OCI-LY7 (cell line): ENCODE results near the gene SLC9C1. TPM values are rescaled to one million over a fixed set of nuclear protein-coding genes. Genes with fewer than 3 reads are reported as not detected.

Source experiments
- BruUV-seq: library from RNA; stranded (reverse); fragments of 400-500 nt; replicated peaks from 2 replicates; lab custom pipeline; 2021; lab: Mats Ljungman, UMichigan
- CTCF ChIA-PET: fragments of 300-600 bp; sonication (Branson Sonifier 250); formaldehyde crosslinking; loops from one replicate; lab custom pipeline; 2022; ENCODE audit warnings: antibody characterized with exemption; ENCODE audit not compliant: unreplicated experiment; lab: Charles Lee
- POLR2A ChIA-PET: fragments of 300-600 bp; sonication (Branson Sonifier 250); formaldehyde crosslinking; loops from one replicate; lab custom pipeline; 2022; ENCODE audit warnings: antibody characterized with exemption; lab: Charles Lee
- DNase-seq: peaks from one replicate; pipeline ENCODE4 v3.0.0-alpha.2; 2015; ENCODE audit warnings: low spot score
- H2AFZ ChIP-seq: fragments of 200-600 bp; sonication (generic), shearing (Covaris generic); 2 replicates; pipeline ENCODE4 v1.6.1; 2014; ENCODE audit warnings: mild to moderate bottlenecking, antibody characterized with exemption, low read length, moderate library complexity
- H3K27ac ChIP-seq: fragments of 200-600 bp; sonication (generic); 2 replicates; pipeline ENCODE4 v1.5.1; 2014; ENCODE audit warnings: mixed run types, low read depth, mild to moderate bottlenecking, moderate library complexity, low read length, inconsistent platforms; ENCODE audit not compliant: poor library complexity, severe bottlenecking
- H3K36me3 ChIP-seq: fragments of 200-600 bp; sonication (generic); 2 replicates; pipeline ENCODE4 v1.6.1; 2014; ENCODE audit warnings: mild to moderate bottlenecking, antibody characterized with exemption, low read length, moderate library complexity, mixed read lengths; ENCODE audit not compliant: insufficient read depth
- H3K4me1 ChIP-seq: fragments of 200-600 bp; sonication (generic); 2 replicates; pipeline ENCODE4 v1.5.1; 2014; ENCODE audit warnings: mild to moderate bottlenecking, low read length; ENCODE audit not compliant: insufficient read depth, poor library complexity, severe bottlenecking
- H3K4me2 ChIP-seq: fragments of 200-600 bp; sonication (generic); 2 replicates; pipeline ENCODE4 v1.6.1; 2014; ENCODE audit warnings: mild to moderate bottlenecking, low read length
- H3K4me3 ChIP-seq: fragments of 200-600 bp; sonication (generic); 2 replicates; pipeline ENCODE4 v1.5.1; 2014; ENCODE audit warnings: mild to moderate bottlenecking, low read depth, low read length; ENCODE audit not compliant: poor library complexity, severe bottlenecking
- H3K79me2 ChIP-seq: fragments of 200-600 bp; sonication (generic); 2 replicates; pipeline ENCODE4 v1.6.1; 2016; ENCODE audit warnings: low read depth, mild to moderate bottlenecking, low read length, moderate library complexity, mixed read lengths; ENCODE audit not compliant: insufficient read depth
- H3K9me2 ChIP-seq: fragments of 200-600 bp; sonication (generic); 2 replicates; pipeline ENCODE4 v1.6.1; 2016; ENCODE audit warnings: mild to moderate bottlenecking, low read length, mixed read lengths; ENCODE audit not compliant: insufficient read depth
- H3K9me3 ChIP-seq: fragments of 200-600 bp; sonication (generic); 2 replicates; pipeline ENCODE4 v1.6.1; 2014; ENCODE audit warnings: mild to moderate bottlenecking, mixed run types, low read length, mixed read lengths
- H4K20me1 ChIP-seq: fragments of 200-600 bp; sonication (generic); 2 replicates; pipeline ENCODE4 v1.6.1; 2014; ENCODE audit warnings: mild to moderate bottlenecking, antibody characterized with exemption, low read length, moderate library complexity, mixed read lengths; ENCODE audit not compliant: insufficient read depth
- EZH2phosphoT487 ChIP-seq: fragments of 200-600 bp; sonication (generic); IDR thresholded peaks from 2 replicates; pipeline ENCODE4 v1.6.1; 2018; ENCODE audit warnings: low read depth, borderline replicate concordance, mild to moderate bottlenecking, mixed run types, antibody characterized with exemption, low read length, moderate library complexity, mixed read lengths
- intact Hi-C: fragments of 100-400 bp; cut with micrococcal nuclease; formaldehyde crosslinking; loops from one replicate; pipeline ENCODE4 v1.10.0; 2022; ENCODE audit not compliant: unreplicated experiment
- total RNA-seq, 2 experiments: library from RNA; depleted of rRNA in 1 of 2; stranded (reverse); fragments of >200 nt in 1 of 2; shearing (Covaris generic) in 1 of 2; gene quantifications; 2 replicates each; pipeline ENCODE4 v1.2.3, GENCODE V29; 2014 to 2022
- TF ChIP-seq, protein P1 (sequence below): fragments of 200-600 bp; sonication (generic); conservative IDR thresholded peaks from 2 replicates; pipeline ENCODE4 v1.5.1; 2014; ENCODE audit warnings: mild to moderate bottlenecking, antibody characterized with exemption, low read length, moderate library complexity, mixed read lengths

Gene SLC9C1
- total RNA-seq, 2 experiments from 2014 or later, result not detected

DNA sequence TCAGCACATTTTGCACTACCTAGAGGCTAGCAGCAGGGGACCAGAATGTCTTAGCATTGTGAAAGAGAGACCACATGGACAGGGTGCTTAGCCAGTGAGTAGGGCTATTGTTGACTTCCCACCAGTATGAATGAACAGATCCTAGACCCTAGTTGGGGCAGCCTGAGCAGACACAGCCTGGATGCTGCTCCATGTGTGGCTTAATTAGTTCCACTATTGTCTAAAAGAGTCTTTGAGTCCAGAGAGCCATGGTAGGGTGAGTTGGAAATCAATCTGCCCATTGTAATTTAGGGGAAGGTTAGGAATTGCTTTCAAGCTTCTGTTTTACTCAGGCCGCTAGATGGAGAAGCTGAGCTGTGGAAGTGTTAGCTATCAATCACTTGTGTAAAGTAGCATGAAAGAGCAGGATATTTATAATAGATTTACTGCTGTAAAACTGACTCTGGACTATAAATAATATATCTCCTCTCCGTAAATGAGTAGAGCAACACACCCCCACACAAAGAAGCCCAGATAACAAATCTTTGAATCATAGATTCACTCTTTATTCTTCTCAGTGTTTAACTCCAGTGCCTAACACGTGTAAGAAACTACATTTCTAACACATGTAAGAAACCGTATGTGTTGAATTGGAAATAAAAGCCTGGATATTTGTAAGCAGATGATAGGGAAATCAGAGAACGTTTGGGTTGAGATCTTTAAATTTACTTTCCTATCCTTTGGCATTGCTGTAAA, 156.9 kb downstream of the SLC9C1 start:
- H3K36me3 ChIP-seq, result peaks cover 9% of the 10 kb centered on the region
- intact Hi-C loops, result loop anchor here (1.0 to 5.0 kb wide), 6 partner anchors 156 to 425 kb away; partner anchors contain the start of genes ATG3 and SLC35A5
- peak overlapping the region; percentile 99 for H3K27ac ChIP-seq
- ChIA-PET POLR2A (interaction anchor here (0.5 to 16.9 kb wide), 20 partner anchors 8 to 610 kb away, joined by 3 to 566 read pairs (median 4); partner anchors contain the start of genes ATG3, BTLA and SLC35A5), CTCF (interaction anchor here (1.4 to 2.7 kb wide), 2 partner anchors 26 to 300 kb away, joined by 3 to 12 read pairs; no protein-coding TSS in a partner anchor)
- H3K4me3 ChIP-seq, result peak overlapping the region; percentile 30
- DNase-seq, result peak; percentile 87
- BruUV-seq, result no TSS peak
- H3K9me3 ChIP-seq, result no peaks in the 10 kb centered on the region
- TF ChIP-seq EZH2phosphoT487, result no peak
- TF ChIP-seq, protein P1, sequence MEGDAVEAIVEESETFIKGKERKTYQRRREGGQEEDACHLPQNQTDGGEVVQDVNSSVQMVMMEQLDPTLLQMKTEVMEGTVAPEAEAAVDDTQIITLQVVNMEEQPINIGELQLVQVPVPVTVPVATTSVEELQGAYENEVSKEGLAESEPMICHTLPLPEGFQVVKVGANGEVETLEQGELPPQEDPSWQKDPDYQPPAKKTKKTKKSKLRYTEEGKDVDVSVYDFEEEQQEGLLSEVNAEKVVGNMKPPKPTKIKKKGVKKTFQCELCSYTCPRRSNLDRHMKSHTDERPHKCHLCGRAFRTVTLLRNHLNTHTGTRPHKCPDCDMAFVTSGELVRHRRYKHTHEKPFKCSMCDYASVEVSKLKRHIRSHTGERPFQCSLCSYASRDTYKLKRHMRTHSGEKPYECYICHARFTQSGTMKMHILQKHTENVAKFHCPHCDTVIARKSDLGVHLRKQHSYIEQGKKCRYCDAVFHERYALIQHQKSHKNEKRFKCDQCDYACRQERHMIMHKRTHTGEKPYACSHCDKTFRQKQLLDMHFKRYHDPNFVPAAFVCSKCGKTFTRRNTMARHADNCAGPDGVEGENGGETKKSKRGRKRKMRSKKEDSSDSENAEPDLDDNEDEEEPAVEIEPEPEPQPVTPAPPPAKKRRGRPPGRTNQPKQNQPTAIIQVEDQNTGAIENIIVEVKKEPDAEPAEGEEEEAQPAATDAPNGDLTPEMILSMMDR, result peak; percentile 93
- H3K4me2 ChIP-seq, result peak overlapping the region; percentile 99
- H3K4me1 ChIP-seq, result peaks cover 68% of the 10 kb centered on the region
- H3K79me2 ChIP-seq, result peaks cover 39% of the 10 kb centered on the region
- peak overlapping the region; percentile 95 for H2AFZ ChIP-seq
- H4K20me1 ChIP-seq, result no peaks in the 10 kb centered on the region
- no peaks in the 10 kb centered on the region for H3K9me2 ChIP-seq

DNA sequence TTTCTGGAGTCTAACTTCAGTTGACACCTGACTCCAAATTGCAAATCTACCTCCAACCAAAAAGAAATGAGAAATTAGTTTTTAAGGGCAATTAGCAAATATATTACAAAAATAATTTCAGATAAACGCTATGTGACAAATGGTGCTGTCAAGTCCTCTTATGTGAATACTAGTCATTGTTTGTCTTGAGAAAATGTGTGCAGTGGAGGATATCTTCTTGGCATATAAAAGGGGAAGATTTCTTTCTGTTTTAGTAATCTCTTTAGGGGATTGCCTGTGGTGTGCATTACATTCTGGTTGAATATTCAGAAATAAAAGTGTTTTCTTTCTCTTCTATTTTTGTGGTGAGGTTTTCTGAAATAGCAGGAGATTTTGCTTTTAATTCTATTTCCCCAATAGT, 158.0 kb downstream of the SLC9C1 start:
- Histone ChIP-seq H4K20me1 (no peaks in the 10 kb centered on the region), H3K4me2 (peak overlapping the region; percentile 99), H3K36me3 (peaks cover 15% of the 10 kb centered on the region), H3K79me2 (peaks cover 50% of the 10 kb centered on the region), H3K27ac (peak overlapping the region; percentile 99), H3K9me2 (no peaks in the 10 kb centered on the region), H2AFZ (peak overlapping the region; percentile 95), H3K4me3 (peak overlapping the region; percentile 11), H3K9me3 (no peaks in the 10 kb centered on the region), H3K4me1 (peaks cover 65% of the 10 kb centered on the region)
- no TSS peak for BruUV-seq
- intact Hi-C loops, result loop anchor here (2.0 to 5.0 kb wide), 2 partner anchors 301 to 426 kb away; partner anchors contain the start of genes ATG3 and SLC35A5
- POLR2A ChIA-PET, result interaction anchor here (0.7 to 16.9 kb wide), 9 partner anchors 11 to 686 kb away, joined by 3 to 566 read pairs (median 5); partner anchors contain the start of genes BTLA and SLC9C1
- TF ChIP-seq, protein P1, result no peak
- no peak for TF ChIP-seq EZH2phosphoT487
- CTCF ChIA-PET, result interaction anchor here (0.9 to 1.1 kb wide), 2 partner anchors 24 to 161 kb away, joined by 3 to 6 read pairs; no protein-coding TSS in a partner anchor
- DNase-seq, result peak; percentile 41
